ENCODE measurements around the gene RAPGEF2.
"Not testable (repeated sequence)": the region's sequence is repeated elsewhere in the genome, so short reads cannot be mapped to it uniquely, and the experiment has no call there.

DNA sequence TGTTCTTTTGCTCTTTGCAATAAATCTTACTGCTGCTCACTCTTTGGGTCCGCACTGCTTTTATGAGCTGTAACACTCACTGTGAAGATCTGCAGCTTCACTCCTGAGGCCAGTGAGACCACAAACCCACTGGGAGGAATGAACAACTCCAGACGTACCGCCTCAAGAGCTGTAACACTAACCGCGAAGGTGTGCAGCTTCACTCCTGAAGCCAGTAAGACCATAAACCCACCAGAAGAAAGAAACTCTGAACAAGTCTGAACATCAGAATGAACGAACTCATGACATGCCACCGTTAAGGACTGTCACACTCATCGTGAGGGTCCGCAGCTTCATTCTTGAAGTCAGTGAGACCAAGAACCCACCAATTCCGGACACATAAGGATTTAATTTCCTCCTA, 276.2 kb downstream of the RAPGEF2 start:
- TF ChIP-seq CTCF, POLR2A (IDR thresholded peaks at IDR 0.05): not testable (repeated sequence)
